ENCODE measurements around the gene HSPH1. TPM values are rescaled to one million over a fixed set of nuclear protein-coding genes. Genes with fewer than 3 reads are reported as not detected.

HSPH1 gene
- total and polyA plus RNA-seq, 2 of the 8 experiments (the other 6 are each of a cell fraction or from before 2014, with no cell fraction given): 14.2 to 145 TPM

- no peak for DNase-seq (ENCODE audit: low read depth in 1 of 2, low spot score in 2 of 2)
- TF ChIP-seq SIRT6 (IDR thresholded peaks at IDR 0.05; ENCODE audit: low read length) (no peak), RBBP5 (IDR thresholded peaks at IDR 0.05; ENCODE audit: borderline replicate concordance, low read depth, low read length) (no peak), SIN3A (conservative IDR thresholded peaks at IDR 0.05 in 1 of 2, IDR thresholded peaks at IDR 0.05 in 1 of 2; ENCODE audit: low read depth in 1 of 2, low read length in 2 of 2) (no peak), GABPA (IDR thresholded peaks at IDR 0.05; ENCODE audit: borderline replicate concordance, insufficient read depth, low read length) (no peak)
- Histone ChIP-seq H2BK120ac (replicated peaks; ENCODE audit: low read depth, low read length) (no peak overlapping the region), H3K27me3 (replicated peaks in 1 of 4; ENCODE audit: control insufficient read depth in 3 of 4, extremely low read depth in 1 of 4, insufficient read depth in 3 of 4, low read length in 3 of 4) (no peaks in the 10 kb centered on the region), H3K79me1 (ENCODE audit: low read depth, low read length) (no peaks in the 10 kb centered on the region), H4K5ac (ENCODE audit: insufficient read length, low read depth, low read length) (no peak overlapping the region), H3K27ac (ENCODE audit: low read depth, low read length) (no peak overlapping the region), H3K4me3 (ENCODE audit: extremely low read depth in 1 of 4, insufficient read depth in 2 of 4, low read depth in 3 of 4, low read length in 4 of 4) (no peak overlapping the region), H3K9ac (replicated peaks in 1 of 4; ENCODE audit: extremely low read depth in 1 of 4, low read depth in 3 of 4, low read length in 3 of 4) (no peak overlapping the region), H3K23me2 (ENCODE audit: low read depth, low read length) (no peaks in the 10 kb centered on the region), H3K4me2 (ENCODE audit: insufficient read depth in 1 of 2, low read depth in 2 of 2, low read length in 2 of 2) (no peak overlapping the region), H2BK12ac (ENCODE audit: low read depth, low read length) (no peak overlapping the region), H4K20me1 (replicated peaks in 1 of 2; ENCODE audit: control insufficient read depth in 1 of 2, insufficient read depth in 2 of 2, low read length in 2 of 2) (no peaks in the 10 kb centered on the region), H3K4ac (replicated peaks; ENCODE audit: insufficient read length, low read depth, low read length) (no peak overlapping the region), H2AK5ac (ENCODE audit: low read depth, low read length) (no peak overlapping the region), H4K91ac (replicated peaks; ENCODE audit: insufficient read length, low read length) (no peak overlapping the region), H2BK20ac (ENCODE audit: low read length) (no peak overlapping the region), H3K56ac (replicated peaks; ENCODE audit: insufficient read length, low read depth, low read length) (no peak overlapping the region), H4K8ac (ENCODE audit: extremely low read depth, insufficient read depth, low read length) (no peak overlapping the region), H2BK15ac (ENCODE audit: low read length) (no peak overlapping the region), H3K9me3 (ENCODE audit: insufficient read depth in 2 of 2, low read depth in 1 of 2, low read length in 1 of 2) (no peaks in the 10 kb centered on the region), H3K4me1 (replicated peaks in 1 of 4; ENCODE audit: control insufficient read depth in 3 of 4, insufficient read depth in 4 of 4, low read length in 3 of 4) (0 out of 7 replicates have a peak, but pooled peaks cover 0 to 2% (median 0%) of the 10 kb centered on the region in 4 experiments), H3K79me2 (ENCODE audit: control insufficient read depth in 1 of 2, insufficient read depth in 2 of 2, low read length in 2 of 2) (no peaks in the 10 kb centered on the region), H3K36me3 (ENCODE audit: control insufficient read depth in 2 of 4, insufficient read depth in 4 of 4, low read length in 3 of 4) (no peaks in the 10 kb centered on the region), H3K14ac (ENCODE audit: insufficient read length) (no peak overlapping the region), H3K23ac (ENCODE audit: insufficient read length) (no peak overlapping the region), H2AFZ (ENCODE audit: low read length) (no peak overlapping the region), H2BK5ac (ENCODE audit: low read depth, low read length) (no peak overlapping the region), H3K18ac (ENCODE audit: extremely low read depth, low read length) (no peak overlapping the region)
- no peak for FAIRE-seq
- CTCF ChIA-PET (ENCODE audit: partially characterized antibody): no interaction called here
- WGBS, 2 experiments (ENCODE audit: extremely low coverage in 1 of 2, insufficient coverage in 1 of 2, insufficient read length in 1 of 2, insufficient replicate concordance in 2 of 2, low coverage in 1 of 2, low lambda C conversion rate in 2 of 2, missing lambda C conversion rate in 1 of 2): 77% methylated on average over 3 of the region's 3 CpGs; no CpG with 5 or more reads in 1 of the 2 experiments
- POLR2A ChIA-PET (ENCODE audit: partially characterized antibody): no interaction called here
These were observed 10.3 kb upstream of the HSPH1 start for GRCh38 chr13:31172001-31172400.

Data from H1 (cell line).